SK-N-SH treated with all-trans-retinoic acid at 6 μM for 48 hours (cell line): ENCODE data around the gene DSCAM.

Source experiments
- ATAC-seq: fragments of 200-7000 bp; cut with Tn5 transposase; 3 replicates; pipeline ENCODE4 v1.9.1; 2020; ENCODE audit warnings: mild to moderate bottlenecking, moderate library complexity
- BACH2 ChIP-seq: fragments of 250-450 bp; sonication (Bioruptor Pico); IDR thresholded peaks from 2 replicates; pipeline ENCODE4 v1.9.0; 2021; ENCODE audit warnings: mild to moderate bottlenecking, borderline replicate concordance
- CREB5 ChIP-seq: fragments of 250-450 bp; sonication (Bioruptor Pico); IDR thresholded peaks from 2 replicates; pipeline ENCODE4 v1.5.1; 2020; ENCODE audit warnings: low read depth, mild to moderate bottlenecking, moderate library complexity
- CSDC2 ChIP-seq: fragments of 250-450 bp; sonication (Bioruptor Pico); IDR thresholded peaks from 2 replicates; pipeline ENCODE4 v1.5.0; 2020; ENCODE audit warnings: mild to moderate bottlenecking, moderate library complexity
- ESRRG ChIP-seq: fragments of 250-450 bp; sonication (Bioruptor Pico); IDR thresholded peaks from 2 replicates; pipeline ENCODE4 v1.6.1; 2021; ENCODE audit warnings: mild to moderate bottlenecking
- GLIS3 ChIP-seq: fragments of 250-450 bp; sonication (Bioruptor Pico); IDR thresholded peaks from 2 replicates; pipeline ENCODE4 v1.5.0; 2020; ENCODE audit warnings: mild to moderate bottlenecking, moderate library complexity
- ISL1 ChIP-seq: fragments of 250-450 bp; sonication (Bioruptor Pico); IDR thresholded peaks from 2 replicates; pipeline ENCODE4 v2.1.2; 2022; ENCODE audit warnings: mild to moderate bottlenecking, moderate library complexity
- OSR1 ChIP-seq: fragments of 250-450 bp; sonication (Bioruptor Pico); IDR thresholded peaks from 2 replicates; pipeline ENCODE4 v1.8.0; 2022; ENCODE audit warnings: moderate library complexity, mild to moderate bottlenecking, inconsistent platforms
- POU6F1 ChIP-seq: fragments of 250-450 bp; sonication (Bioruptor Pico); IDR thresholded peaks from 2 replicates; pipeline ENCODE4 v1.8.0; 2021; ENCODE audit warnings: low read depth, mild to moderate bottlenecking, moderate library complexity, borderline replicate concordance
- PPARA ChIP-seq: fragments of 250-450 bp; sonication (Bioruptor Pico); IDR thresholded peaks from 2 replicates; pipeline ENCODE4 v1.5.0; 2020; ENCODE audit warnings: mild to moderate bottlenecking, borderline replicate concordance
- RARB ChIP-seq: fragments of 250-450 bp; sonication (Bioruptor Pico); IDR thresholded peaks from 2 replicates; pipeline ENCODE4 v1.8.0; 2021; ENCODE audit warnings: mild to moderate bottlenecking, moderate library complexity
- SNAI2 ChIP-seq: fragments of 250-450 bp; sonication (Bioruptor Pico); IDR thresholded peaks from 2 replicates; pipeline ENCODE4 v1.5.0; 2020; ENCODE audit warnings: mild to moderate bottlenecking, moderate library complexity
- TCF4 ChIP-seq: fragments of 250-450 bp; sonication (Bioruptor Pico); IDR thresholded peaks from 2 replicates; pipeline ENCODE4 v1.8.0; 2021; ENCODE audit warnings: mild to moderate bottlenecking, moderate library complexity, borderline replicate concordance
- TOX ChIP-seq: fragments of 250-450 bp; sonication (Bioruptor Pico); IDR thresholded peaks from 2 replicates; pipeline ENCODE4 v1.8.0; 2021; ENCODE audit warnings: mild to moderate bottlenecking, moderate library complexity, borderline replicate concordance
- ZC3H10 ChIP-seq: fragments of 250-450 bp; sonication (Bioruptor Pico); IDR thresholded peaks from 2 replicates; pipeline ENCODE4 v1.5.1; 2021; ENCODE audit warnings: mild to moderate bottlenecking, moderate library complexity
- ZFP3 ChIP-seq: fragments of 250-450 bp; sonication (Bioruptor Pico); IDR thresholded peaks from 2 replicates; pipeline ENCODE4 v1.5.0; 2020; ENCODE audit warnings: mild to moderate bottlenecking, moderate library complexity
- ZFP30 ChIP-seq: fragments of 450-650 bp; formaldehyde crosslinking; IDR thresholded peaks from 2 replicates; pipeline ENCODE4 v1.5.0; 2022; ENCODE audit warnings: mild to moderate bottlenecking, moderate library complexity
- ZNF565 ChIP-seq: fragments of 450-650 bp; formaldehyde crosslinking; conservative IDR thresholded peaks from 2 replicates; pipeline ENCODE4 v1.5.0; 2020; ENCODE audit warnings: low read depth, mild to moderate bottlenecking, moderate library complexity
- ZNF70 ChIP-seq: fragments of 450-650 bp; formaldehyde crosslinking; IDR thresholded peaks from 2 replicates; pipeline ENCODE4 v1.5.0; 2020; ENCODE audit warnings: mild to moderate bottlenecking, moderate library complexity
- ZNF8 ChIP-seq: fragments of 450-650 bp; formaldehyde crosslinking; IDR thresholded peaks from 2 replicates; pipeline ENCODE4 v1.5.0; 2020; ENCODE audit warnings: mild to moderate bottlenecking, moderate library complexity
- TF ChIP-seq, protein P1 (sequence below): fragments of 250-450 bp; sonication (Bioruptor Pico); IDR thresholded peaks from 2 replicates; pipeline ENCODE4 v1.8.0; 2020; ENCODE audit warnings: mild to moderate bottlenecking, moderate library complexity, borderline replicate concordance
- TF ChIP-seq, protein P2 (sequence below): fragments of 250-450 bp; sonication (Bioruptor Pico); IDR thresholded peaks from 2 replicates; pipeline ENCODE4 v1.5.1; 2021; ENCODE audit warnings: mild to moderate bottlenecking, moderate library complexity

DSCAM gene

GRCh38 chr21:40795313-40795712, 51.6 kb downstream of the DSCAM start:
- no peak for TF ChIP-seq ZC3H10 (CRISPR knock-in tag)
- no peak for TF ChIP-seq CSDC2 (CRISPR knock-in tag)
- TF ChIP-seq CREB5 (CRISPR knock-in tag) = no peak
- TF ChIP-seq, protein P1, sequence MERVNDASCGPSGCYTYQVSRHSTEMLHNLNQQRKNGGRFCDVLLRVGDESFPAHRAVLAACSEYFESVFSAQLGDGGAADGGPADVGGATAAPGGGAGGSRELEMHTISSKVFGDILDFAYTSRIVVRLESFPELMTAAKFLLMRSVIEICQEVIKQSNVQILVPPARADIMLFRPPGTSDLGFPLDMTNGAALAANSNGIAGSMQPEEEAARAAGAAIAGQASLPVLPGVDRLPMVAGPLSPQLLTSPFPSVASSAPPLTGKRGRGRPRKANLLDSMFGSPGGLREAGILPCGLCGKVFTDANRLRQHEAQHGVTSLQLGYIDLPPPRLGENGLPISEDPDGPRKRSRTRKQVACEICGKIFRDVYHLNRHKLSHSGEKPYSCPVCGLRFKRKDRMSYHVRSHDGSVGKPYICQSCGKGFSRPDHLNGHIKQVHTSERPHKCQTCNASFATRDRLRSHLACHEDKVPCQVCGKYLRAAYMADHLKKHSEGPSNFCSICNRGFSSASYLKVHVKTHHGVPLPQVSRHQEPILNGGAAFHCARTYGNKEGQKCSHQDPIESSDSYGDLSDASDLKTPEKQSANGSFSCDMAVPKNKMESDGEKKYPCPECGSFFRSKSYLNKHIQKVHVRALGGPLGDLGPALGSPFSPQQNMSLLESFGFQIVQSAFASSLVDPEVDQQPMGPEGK = no peak
- no peak for TF ChIP-seq ZNF8 (CRISPR knock-in tag)
- no peak for TF ChIP-seq SNAI2
- TF ChIP-seq POU6F1 (CRISPR knock-in tag) = no peak
- TF ChIP-seq ESRRG = no peak
- TF ChIP-seq ZFP30 (CRISPR knock-in tag) = no peak
- no peak for TF ChIP-seq ZFP3 (CRISPR knock-in tag)
- no peak for TF ChIP-seq GLIS3
- TF ChIP-seq, protein P2, sequence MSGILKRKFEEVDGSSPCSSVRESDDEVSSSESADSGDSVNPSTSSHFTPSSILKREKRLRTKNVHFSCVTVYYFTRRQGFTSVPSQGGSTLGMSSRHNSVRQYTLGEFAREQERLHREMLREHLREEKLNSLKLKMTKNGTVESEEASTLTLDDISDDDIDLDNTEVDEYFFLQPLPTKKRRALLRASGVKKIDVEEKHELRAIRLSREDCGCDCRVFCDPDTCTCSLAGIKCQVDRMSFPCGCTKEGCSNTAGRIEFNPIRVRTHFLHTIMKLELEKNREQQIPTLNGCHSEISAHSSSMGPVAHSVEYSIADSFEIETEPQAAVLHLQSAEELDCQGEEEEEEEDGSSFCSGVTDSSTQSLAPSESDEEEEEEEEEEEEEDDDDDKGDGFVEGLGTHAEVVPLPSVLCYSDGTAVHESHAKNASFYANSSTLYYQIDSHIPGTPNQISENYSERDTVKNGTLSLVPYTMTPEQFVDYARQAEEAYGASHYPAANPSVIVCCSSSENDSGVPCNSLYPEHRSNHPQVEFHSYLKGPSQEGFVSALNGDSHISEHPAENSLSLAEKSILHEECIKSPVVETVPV = no peak
- no peak for TF ChIP-seq ZNF70 (CRISPR knock-in tag)
- no peak for TF ChIP-seq OSR1 (CRISPR knock-in tag)
- no peak for TF ChIP-seq BACH2 (CRISPR knock-in tag)
- no peak for ATAC-seq

GRCh38 chr21:40792691-40793456, 54.1 kb downstream of the DSCAM start:
- TF ChIP-seq GLIS3 (no peak), ZNF565 (CRISPR knock-in tag) (no peak), PPARA (CRISPR knock-in tag) (no peak), ZNF70 (CRISPR knock-in tag) (no peak), ISL1 (CRISPR knock-in tag) (no peak), SNAI2 (no peak), POU6F1 (CRISPR knock-in tag) (no peak), OSR1 (CRISPR knock-in tag) (no peak)
- TF ChIP-seq, protein P1 = no peak

GRCh38 chr21:40788635-40789034, 58.3 kb downstream of the DSCAM start:
- no peak for ATAC-seq
- TF ChIP-seq RARB (CRISPR knock-in tag) = no peak
- no peak for TF ChIP-seq TCF4 (CRISPR knock-in tag)
- TF ChIP-seq TOX (CRISPR knock-in tag) = no peak
- no peak for TF ChIP-seq PPARA (CRISPR knock-in tag)
- TF ChIP-seq BACH2 (CRISPR knock-in tag) = no peak
- TF ChIP-seq, protein P2 = no peak
- TF ChIP-seq ZNF565 (CRISPR knock-in tag) = no peak
- no peak for TF ChIP-seq ZFP30 (CRISPR knock-in tag)

More at GRCh38 chr21:40792691-40793456, 54.1 kb downstream of the DSCAM start:
- ATAC-seq = no peak
